GM18868 (cell line): Measurements from ENCODE around the gene UTP11.

Experiments used
- ATAC-seq: cut with Tn5 transposase; IDR thresholded peaks from one replicate; pipeline ENCODE4 v1.9.1; 2021; ENCODE audit warnings: mild to moderate bottlenecking, moderate library complexity; ENCODE audit not compliant: unreplicated experiment

UTP11 gene

DNA sequence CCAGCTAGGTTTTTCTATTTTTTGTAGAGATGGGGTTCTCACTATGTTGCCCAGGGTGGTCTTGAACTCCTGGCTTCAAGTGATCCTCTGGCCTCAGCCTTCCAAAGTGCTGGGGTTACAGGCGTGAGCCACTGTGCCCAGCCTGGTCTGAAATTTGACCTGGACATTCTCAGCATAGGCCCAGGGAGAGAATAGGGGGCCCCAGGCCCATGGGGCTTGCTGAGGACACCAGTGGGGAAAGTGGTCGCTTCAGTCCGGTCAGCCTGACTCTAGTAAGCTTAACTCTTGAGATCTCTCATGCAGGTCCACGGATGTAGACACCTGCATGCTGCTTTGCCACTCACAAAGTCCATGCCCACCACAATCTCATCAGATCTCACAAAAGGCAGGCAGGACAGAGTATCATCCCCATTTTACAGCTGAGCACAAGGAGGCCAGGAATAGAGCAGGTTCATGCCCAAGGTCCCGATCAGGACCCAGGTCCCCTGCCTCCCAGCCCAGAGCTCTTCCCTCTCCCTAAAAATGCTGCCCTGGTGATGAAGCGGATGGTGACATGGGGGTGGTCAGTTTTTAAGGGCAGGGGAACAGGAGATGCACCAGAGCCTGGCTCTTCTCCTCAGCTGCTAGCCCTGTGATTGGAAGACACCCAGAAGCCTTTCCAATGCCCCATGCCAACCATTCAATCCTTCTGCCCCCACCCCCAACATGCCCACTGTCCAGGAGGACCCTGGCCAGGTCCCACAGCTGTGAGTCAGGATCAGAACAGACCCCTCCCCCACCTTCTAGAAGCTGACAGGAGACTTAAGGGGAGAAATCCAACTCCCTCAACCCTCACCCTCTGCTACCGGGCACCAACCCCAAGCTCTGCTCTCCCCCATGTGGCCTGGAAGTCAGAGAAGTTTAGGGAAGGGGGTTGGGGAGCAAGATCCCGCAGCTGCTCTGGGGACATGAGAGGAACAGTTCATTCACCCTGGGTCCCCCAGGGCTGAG, 9.0 kb upstream of the UTP11 start:
- ATAC-seq, result no peak

GRCh38 chr1:38004284-38005108, 8.0 kb upstream of the UTP11 start:
- no peak for ATAC-seq

DNA sequence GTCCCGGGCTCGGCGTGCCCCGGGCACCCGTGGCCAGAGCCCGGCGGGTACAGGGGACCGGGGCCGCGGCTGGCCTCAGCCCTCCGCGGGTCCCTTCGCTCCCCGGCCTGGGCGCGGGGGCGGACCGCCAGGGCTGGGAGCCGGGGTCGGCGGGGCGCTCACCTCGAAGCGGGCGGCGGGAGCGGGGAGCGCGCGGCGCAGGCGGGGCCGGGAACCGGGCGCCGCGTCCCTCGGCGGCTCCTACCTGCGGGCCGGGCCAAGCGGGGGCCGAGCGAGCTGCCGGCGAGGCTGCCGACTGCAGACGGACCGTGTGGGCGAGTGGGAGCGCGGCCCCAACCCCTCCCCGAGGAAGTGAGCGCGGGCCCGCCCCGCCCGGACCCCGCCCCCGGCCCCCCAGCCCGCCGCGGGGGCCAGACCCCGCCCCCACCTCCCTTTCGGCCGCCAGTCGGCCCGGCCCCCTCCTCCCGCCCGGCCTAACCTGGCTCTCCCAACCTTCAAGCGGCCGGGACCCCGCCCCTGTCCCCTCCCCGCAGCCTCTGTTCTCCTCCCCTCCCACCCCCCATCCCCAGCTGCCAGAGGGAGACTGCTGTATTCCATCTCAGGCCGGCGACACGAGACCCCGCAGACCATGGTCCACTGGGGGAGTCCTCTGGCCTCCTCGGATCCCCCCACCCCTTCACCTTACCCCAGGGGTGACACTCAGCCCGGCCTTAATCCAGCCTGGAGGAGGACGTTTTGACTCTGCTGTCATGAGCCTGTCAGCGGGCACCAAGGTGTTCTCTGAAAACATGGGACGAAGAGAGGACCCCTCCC, 7.1 kb upstream of the UTP11 start, which contains the start of gene FHL3:
Gene FHL3 (minus strand): TSS at position 320 of the 813 bp plus-strand sequence. CDS start 6,102 bp downstream, outside the sequence.
- no peak for ATAC-seq

- no peak for ATAC-seq
Measured at GRCh38 chr1:38006008-38006828, 6.3 kb upstream of the UTP11 start.

- ATAC-seq, result no peak
Measured at GRCh38 chr1:38009088-38009840, 3.3 kb upstream of the UTP11 start.

- no peak for ATAC-seq
Measured at GRCh38 chr1:38009841-38010180, 2.7 kb upstream of the UTP11 start.

DNA sequence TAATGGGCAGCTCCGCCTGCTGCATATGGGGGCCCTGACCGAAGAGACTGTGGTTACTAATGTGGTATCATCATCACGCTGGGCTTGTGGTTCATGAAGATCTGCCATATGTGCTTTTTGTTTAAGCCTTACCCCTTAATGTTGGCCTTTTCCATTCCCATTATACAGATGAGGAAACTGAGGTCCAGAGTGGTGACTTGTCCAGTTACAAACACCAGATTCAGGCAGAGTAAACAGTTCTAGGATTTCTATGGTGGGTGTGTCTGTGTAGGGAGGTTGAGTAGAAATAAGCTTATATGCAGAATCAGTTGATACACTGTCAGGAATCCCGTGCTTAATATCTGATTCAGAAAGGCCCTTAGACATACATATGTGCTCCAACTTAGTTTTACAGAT, 691 bp downstream of the UTP11 start:
- peak; percentile 4 for ATAC-seq

- ATAC-seq, result no peak
Measured at GRCh38 chr1:38014171-38014570, 1.6 kb downstream of the UTP11 start.

GRCh38 chr1:38014724-38015424, 2.3 kb downstream of the UTP11 start:
- ATAC-seq, result no peak

DNA sequence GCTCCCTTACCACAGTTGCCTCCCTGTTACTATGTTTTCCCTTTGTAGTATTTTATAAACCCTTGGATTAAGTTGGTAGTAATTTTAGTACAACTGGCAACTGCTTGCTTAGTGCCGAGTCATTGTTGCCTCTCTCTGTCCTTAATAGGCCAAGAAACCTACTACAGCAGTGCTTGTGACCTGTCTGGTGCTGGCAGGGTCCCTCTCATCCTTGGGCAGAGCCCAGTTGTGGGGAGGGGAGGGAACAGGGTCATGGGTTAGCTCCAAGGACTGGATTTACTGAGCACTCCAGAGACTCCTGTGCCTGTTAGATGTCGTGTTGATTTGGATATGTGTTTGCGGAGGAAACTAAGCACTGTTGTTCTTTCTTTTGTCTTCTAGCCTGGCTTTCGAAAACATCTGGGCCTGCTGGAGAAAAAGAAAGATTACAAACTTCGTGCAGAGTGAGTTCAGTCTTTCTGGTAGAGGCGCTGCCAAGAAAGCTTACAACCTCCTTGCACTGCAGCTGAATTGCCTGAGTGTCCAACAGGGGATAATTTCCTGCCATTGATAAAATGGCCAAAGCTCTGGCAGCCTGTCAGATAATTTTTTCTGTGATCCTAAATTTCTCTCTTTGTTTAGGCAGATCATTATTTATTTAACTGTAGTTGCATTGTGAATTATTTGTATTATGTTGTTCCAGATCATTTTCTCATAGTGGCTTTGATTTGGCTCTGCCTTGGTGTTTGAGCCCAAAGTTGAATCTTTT, 3.6 kb downstream of the UTP11 start:
- ATAC-seq, result no peak

GRCh38 chr1:38018864-38019343, 6.4 kb downstream of the UTP11 start:
- ATAC-seq, result no peak

DNA sequence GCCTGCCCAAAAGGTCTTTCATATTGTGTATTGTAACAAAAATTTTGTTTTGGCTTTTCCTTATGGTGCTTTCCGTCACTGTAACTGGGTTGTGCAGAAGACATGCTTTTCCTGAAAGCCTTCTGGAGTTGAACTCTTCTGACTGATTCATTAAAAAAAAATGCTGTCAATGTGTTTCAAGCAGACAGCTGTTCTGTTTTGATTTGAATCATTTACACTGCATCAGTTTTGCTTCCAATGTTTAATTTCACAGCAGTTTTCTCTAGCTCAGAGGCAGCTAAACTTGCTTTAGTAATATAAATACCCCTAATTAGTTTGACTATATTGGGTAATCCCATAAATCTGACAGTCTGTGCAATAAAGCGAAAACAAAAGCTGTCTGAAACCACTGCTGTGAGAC, 7.9 kb downstream of the UTP11 start:
- ATAC-seq, result no peak

DNA sequence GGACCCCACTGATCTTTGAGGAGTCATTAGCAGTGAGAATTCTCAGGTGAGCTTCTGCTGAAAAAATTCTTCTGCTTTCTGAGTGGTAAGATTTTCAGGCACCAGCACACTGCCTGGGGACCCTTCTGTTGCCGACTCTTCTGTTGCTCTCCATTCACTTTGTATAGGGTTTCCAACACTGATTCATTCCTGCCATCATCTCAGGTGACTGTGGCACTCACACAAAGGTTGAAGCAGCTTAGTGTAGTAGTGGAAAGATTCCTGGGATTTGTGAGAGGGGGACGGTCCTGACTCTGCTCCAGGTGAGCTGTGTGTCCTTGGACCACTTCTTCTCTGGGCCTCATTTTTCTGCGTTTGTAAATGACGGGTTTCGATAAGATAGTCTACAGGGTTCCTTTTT, 9.4 kb downstream of the UTP11 start:
- no peak for ATAC-seq

GRCh38 chr1:38022810-38023209, 10.3 kb downstream of the UTP11 start:
- no peak for ATAC-seq

DNA sequence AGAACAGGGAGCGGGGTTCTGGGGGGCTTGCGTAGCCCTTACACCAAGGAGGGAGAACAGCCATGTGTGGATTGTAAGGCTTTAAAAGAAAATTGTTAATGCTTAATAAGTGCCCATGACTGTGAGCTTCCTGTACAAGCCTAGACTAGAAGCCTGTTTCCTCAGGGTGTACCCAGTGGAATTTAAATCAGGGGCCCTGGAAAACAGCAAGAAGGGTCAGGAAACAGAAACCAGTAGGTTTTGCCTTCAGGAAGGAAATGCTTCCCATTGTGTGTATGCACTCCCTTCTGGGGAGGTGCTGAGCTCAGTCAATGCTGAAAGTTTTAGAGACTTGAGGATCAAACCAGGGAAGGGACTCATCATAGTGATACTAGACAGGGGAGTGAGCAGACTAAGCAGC, 12.7 kb downstream of the UTP11 start:
- no peak for ATAC-seq

GRCh38 chr1:38025664-38026063, 13.1 kb downstream of the UTP11 start:
- no peak for ATAC-seq

DNA sequence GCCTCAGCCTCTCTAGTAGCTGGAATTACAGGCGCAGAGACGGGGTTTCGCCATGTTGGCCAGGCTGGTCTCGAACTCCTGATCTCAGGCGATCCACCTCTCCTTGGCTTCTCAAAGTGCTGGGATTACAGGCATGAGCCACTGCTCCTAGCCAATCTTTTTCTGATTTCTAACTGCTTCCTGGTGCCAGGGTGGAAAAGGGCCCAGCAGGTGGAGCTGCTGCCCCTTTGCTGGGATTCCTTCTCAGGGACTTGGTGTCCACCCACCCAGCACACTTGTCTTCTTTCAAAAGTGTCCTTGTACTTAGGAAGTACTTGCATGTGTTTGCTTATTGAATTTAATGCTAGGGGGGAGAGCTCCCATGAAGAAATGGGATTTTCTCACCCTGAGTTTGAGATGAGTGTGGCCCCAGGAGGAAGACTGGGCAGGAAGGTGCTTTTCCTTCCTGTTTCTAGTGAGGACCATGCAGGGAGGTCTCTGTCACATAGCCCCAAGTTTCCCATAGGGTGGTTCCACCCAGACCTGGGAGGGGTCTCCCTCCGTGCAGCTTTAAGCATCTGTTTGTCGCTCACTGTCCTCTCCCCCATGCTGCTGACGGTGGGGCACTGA, 14.2 kb downstream of the UTP11 start:
- no peak for ATAC-seq
